GM18870 (cell line): ENCODE measurements around the gene UCHL3.

Source experiments
- ATAC-seq: cut with Tn5 transposase; IDR thresholded peaks from one replicate; pipeline ENCODE4 v1.9.1; 2021; ENCODE audit warnings: moderate library complexity; ENCODE audit not compliant: unreplicated experiment

UCHL3 gene

DNA sequence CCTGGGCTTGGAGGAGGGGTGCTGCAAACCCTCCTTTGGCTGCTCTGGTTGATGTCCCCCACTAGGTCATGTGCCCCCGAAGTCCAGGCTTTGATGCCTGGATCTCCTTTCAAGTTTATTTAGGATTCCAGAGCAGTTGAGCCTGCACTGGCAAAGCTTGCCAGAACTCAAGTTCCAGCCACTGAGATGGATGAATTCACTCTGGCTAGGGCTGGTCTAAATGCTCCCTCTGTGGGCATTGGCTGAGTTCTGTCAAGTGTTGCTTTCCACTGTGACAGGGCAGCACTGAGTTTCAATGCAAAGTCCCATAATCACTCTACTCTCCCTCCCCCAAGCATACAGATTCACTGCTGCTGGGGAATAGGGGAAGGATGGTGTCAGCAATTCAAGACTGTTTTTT lies 68.7 kb downstream of the UCHL3 start:
- ATAC-seq: no peak

DNA sequence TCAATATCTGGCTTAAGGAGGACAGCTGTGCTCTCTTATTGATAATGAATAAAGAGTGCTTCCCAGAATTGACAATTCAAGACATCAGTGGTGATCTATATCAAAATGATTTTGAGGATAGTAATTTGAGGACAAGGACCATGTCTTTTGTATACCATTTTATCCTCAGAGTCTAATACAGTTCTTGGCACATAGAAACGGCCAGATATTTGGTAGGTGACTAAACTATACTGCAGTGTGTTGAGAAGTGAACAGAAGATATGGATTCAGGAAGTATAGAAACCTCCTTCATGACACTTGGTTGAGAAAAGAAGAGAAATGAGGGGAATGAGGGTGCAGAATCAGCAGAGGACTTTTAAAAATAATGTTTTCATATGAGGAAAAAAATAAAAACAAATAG lies 70.4 kb downstream of the UCHL3 start:
- no peak for ATAC-seq

DNA sequence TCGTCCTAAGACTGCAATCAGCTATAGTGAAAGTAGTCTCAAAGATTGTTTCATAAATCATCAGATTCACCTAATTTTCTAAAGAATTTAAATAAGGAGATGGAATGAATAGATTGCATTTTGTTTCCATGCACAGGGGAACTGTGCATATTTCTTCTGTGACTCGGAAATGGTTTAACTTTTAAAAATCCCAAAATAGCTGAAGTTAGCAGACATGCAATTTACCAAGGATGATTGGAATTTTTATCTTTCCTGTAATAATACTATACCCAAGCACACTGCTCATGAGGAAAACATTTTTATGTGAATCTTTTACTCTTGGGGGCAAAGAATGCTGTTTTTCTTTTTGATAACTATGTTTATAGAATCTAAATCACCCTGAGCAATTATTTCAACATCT lies 71.6 kb downstream of the UCHL3 start:
- ATAC-seq: no peak

DNA sequence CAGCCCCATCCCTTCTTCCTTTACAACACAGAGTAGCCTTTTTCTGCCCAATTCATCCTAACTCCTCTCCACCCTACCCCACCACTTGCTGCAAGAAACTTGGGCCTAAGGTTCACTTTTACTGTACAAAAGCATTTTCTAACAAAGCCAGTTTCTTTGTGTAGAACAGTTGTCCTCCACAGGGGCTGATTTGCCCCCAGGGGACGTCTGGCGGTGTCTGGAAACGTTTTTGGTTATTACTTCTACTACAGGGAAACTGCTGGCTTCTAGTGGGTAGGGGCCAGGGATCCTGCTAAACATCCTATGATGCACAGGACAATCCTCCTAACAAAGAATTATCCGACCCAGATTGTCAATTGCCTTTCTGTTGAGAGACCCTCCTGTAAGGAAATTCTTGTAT lies 79.2 kb downstream of the UCHL3 start:
- no peak for ATAC-seq

DNA sequence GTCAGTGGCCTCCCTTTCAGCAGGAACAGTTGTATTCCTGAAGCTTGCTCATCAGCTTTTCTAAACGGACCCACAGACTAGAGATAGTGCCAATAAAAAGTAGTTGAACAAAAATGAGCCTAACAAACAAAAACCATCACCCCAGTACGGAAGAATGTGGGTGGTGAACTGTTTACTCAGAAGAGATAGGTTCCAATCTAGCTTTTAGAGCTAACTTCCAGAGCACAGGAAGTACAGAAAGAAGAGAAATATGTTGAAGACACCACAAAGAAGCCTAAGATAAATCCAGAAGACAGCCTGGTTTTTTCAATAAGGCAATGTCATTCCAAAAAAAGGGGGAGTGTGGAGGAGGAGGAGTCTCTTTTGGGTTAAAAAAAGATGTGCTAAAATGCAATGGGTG lies 83.7 kb downstream of the UCHL3 start:
- ATAC-seq: no peak

DNA sequence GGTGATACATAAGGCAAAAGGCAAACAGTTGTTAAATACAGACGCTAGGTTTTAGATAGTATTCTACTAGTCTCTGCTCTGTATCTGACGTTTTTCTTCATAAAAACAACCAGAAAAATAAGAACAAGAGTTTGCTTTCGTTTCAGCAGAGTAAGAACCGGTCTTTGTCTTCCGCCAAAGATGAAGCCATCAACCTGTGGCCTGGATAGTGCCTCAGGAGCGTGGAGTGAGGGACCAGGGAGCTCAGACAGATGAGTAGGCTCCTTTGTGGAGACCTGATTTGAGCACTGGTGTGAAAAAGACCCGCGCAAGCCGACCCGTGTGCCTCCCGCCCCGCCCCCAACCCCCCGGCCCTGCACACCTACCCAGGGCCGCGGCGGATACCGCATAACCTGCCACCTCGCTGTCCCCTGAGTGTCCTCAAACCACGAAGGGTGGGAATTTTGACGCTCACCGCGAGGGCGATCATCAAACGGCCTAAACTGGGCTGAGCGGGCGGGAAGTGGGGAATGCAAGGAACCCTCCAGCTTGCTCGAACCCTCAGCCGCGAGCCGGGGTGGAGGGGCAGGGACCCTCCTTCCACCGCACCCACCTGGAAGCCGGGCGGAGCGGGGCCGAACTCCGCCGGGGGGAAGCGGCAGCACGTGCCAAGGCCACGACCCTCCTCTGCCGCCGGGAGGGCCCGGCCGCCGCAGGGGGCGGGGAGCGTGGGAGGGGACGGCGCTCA lies 85.7 kb downstream of the UCHL3 start:
- no peak for ATAC-seq

DNA sequence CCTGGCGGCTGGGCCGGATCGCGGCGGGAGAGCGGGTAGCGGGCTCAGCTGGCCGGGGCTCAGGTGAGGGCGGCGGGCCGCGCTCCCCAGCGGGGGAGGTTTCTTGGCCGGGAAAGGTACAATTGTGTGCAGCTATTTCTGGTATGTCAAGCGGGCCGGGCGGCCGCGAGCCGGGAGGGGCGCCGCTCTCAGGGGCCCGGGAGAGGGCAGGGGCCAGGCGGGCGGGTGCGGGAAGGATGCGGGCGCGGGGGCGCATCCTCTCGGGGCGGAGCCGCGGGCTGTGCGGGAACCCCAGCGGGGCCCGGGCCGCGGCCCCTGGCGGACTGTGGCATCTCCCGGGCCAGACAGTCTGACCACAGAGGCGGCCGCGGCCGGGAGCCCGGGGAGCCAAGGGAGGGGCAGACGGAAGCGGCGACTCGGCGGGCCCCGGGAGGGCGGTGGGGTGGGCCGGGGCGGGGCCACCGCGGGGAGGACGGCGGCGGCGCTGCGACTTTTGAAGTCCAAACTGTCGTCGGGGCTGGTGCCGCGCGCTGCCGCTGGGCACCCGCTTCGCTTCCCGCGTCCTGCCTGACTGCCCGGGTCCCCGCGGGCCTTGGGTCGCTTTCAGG lies 86.3 kb downstream of the UCHL3 start, which contains the start of gene LMO7:
LMO7 (plus strand) TSS at position 503 of the 608 bp plus-strand sequence. CDS start 328 bp downstream, outside the sequence.
- ATAC-seq: peak; percentile 37

DNA sequence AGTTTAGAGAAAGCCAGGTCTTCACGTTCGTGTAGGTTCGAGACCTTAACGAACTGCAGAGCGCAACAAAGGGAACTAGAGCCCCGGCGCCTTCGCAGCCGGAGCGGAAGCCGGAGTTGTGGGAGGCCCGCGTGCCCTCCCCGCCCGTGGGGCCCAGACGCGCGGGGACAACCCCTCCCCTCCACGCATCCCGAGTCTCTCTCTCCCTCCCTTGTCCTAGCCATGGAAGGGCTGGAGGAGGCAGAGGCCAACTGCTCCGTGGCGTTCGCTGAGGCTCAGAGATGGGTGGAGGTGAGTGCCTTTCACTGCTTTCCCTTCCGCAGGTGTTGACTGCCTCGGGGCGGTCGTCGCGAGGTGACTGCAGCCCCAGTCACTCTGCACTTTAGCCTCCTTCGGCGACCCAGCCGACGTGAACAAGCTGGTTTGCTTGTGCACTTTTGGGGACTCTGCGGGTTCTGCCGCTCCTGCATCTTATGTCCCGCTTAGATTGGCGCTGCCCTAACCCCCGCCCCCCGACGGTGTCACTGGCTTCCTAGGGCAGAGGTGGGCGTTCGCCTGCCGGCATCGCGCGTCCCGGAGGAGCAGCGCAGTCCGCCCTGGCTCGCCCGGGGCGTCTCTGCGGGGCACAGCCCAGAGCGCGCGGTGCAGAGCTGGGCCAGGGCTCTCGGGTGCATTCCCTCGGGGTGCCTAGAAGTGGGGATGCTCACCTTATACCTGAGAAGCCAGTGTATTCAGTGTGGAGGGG lies 87.0 kb downstream of the UCHL3 start:
- ATAC-seq: peak; percentile 45

DNA sequence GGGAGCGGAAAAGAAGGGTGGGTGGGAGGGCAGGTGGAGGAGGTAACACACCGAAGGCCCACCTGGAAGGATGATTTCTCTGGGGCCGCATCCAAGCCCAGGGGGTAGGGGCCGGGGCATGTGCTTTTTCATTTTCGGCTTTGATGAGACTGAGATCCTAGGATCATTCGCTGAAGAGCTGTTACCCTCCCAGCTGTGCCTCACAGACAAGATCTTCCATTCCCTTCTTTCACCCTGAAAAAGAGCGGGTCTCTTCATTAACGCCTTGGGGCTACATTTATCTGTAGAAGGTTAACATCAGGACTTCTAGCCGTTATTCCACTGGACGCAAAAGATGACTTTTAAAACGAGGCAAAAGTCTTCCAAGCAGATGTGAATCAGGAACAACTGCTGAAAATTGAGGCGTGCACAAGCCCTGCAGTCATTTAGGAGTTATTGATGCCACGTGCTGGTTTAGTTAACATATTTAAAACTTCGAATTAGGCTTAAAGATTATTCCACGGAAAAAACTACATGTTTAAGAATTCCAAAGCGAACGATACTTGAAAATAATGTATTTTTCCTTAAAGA lies 87.7 kb downstream of the UCHL3 start:
- ATAC-seq: no peak

DNA sequence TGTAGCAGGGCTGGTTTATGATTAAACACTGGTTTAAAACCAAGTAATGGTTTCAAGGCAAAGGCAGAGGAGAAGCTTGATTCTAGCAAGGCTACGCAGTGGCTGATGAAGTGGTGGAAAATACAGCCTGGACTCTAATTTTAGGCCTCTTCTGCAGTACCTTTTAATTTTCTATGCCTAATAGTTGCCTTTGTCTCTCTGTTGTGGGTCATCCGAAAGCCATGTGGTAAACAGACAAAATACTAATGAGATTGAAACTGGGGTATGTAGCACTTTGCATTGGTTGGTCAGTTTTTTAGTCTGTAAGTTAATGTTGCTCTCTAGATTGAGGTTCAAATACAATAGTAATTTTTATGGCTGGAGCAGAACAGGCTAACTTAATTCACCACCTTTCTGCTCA lies 89.9 kb downstream of the UCHL3 start:
- no peak for ATAC-seq

DNA sequence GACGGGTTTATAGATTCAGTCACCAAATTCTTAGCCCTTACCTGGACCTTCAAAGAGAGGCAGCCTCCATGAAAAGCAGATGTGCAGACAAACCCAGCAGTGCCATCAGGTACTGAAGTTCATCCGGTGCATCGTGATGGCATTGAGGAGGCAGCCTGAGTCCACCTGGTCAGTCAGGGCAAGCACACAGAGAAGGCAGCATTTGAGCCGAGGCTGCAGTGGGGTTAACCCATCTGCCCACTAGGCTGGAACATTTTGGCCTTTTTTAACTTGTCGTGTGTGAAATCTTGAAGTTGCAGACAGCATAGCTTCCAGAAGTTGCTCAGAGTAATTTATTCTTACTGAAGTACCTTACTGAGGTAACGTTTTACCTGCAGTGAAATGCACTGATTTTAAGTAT lies 91.4 kb downstream of the UCHL3 start:
- ATAC-seq: no peak

DNA sequence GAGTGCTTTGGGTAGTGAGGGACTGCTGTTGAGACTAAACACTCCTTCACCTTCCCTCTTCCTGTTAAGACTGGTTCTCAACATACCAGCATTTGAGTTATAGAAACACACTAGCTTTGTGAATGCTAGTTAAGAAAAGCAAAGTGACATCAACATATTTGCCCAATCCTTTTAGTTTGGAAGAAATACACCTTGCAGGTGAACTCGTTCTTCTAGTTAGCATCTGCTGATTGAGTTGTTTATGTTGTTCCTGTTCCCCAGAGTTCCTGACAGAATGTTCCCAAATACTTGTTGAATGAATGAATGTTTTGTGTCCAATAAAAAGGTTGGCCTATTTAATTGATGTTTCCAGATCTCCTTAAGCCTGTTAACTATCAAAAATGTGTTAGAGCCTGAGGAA lies 93.6 kb downstream of the UCHL3 start:
- ATAC-seq: no peak

DNA sequence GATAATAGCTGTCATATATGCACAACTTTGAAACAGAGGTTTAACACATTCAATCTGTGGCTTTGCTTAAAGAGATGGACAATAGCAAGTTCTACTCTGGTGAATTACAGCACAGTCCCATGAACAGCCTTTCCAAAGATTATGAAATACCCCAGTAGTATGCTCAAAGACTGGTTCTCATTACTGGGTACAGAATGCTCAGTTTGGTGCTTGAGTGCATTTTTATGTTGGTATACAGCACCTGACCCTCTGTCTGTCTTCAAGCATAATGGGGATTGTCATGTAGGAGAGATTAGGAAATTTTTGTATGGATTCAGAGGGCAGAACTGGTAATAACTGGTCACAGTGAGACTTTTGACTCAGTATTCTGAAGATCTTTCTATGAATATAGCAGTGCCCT lies 94.1 kb downstream of the UCHL3 start:
- ATAC-seq: no peak

DNA sequence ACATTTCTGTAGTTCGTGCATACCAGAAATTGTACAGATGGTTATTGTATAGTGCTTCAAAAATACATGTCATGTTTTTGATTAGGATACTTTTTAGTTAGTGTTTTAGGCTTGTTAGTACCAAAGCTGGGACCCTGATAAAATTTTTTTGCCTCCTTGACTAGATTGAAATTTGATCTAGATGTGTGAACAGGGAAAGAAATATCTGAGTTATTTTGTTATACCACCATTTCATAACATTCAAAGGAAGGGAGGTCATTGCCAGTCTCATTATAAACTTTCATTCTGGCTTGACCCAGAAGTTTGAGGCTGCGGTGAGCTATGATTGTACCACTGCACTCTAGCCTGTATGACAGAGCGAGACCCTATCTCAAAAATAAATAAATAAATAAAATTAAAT lies 95.5 kb downstream of the UCHL3 start:
- no peak for ATAC-seq

DNA sequence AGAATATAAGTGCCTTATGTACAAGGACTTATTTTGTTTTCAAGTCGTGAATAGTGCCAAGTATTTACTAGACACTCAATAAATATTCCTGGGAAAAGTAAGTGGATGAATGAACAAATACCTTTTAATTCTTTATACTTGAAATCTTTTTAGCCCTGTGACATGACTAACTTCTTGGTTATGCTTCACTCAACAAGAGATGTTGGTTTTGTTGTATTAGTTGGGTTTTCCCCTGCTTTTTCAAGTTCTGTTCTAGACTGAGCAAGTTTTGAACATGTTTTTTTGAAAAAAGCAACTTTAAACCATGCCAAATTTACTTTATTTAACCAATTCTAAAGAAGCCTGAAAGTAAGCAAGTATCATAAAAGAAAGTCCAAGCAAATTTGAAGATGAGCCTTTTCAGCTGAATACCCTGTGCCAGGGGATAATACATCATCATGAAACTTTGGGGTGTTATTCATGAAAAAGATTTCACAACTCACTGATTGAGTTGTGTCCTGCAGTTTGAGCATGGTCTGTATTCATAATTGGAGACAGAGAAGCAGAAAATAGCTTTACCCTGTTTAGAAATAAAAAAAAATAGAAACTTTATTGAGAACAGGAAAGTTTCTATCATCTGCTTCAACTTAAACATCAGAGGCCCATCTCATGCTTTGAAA lies 97.7 kb downstream of the UCHL3 start:
- peak; percentile 85 for ATAC-seq

DNA sequence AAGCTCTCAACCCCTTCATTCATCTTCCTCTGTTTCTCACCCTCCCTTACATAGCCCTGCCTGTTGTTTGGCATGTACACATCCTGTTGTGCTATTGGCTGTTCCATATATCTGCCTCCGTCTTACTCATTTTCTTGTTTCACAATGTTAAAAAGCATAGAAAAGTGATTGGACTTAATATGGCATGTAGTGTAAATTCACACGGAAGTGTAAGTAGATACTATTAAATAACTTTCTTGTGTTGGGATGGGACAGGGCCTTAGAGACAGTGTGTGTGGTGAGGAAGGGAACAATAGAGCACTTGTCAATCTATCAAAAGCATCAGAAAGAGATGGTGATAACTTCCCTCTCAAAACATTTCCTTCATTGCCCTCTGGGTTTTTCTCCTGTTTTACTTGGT lies 98.9 kb downstream of the UCHL3 start:
- ATAC-seq: no peak

DNA sequence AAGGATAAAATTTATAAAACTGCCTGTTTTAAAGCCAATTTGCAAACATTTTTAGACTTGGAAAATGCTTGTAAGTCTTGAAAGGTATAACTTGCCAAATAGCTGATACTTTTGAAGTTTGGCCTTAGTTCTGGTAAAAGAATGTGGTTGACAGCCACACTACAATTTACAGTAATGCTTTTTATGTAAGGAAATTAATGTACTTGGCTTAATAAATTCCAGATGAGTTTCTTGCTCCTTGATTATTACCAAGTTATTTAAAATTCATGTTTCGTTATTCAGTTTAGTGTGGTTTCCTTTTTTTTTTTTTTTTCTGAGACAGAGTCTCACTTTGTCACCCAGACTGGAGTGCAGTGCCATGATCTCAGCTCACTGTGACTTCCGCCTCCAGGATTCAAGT lies 101.4 kb downstream of the UCHL3 start:
- no peak for ATAC-seq

DNA sequence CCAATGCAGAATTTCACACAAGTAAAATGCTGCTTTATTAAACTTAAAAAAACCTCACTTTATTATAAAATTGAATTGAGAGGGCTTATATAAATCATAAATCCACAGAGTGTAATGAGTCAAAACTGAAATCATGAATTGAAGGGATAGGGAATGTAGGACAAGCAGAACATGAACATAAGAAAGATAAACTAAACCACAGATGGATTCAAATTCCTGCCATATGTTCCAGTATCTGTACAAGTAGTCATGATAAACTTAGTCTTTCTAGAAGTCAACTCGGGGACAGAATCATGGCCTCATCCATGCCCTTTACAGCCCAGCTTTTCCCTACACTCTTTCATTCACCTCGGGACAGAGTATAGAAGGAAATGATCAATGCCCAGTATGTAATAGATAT lies 103.1 kb downstream of the UCHL3 start:
- ATAC-seq: no peak
